Stimulated activated CD4-positive, alpha-beta T cell treated with anti-CD3 and anti-CD28 coated beads, Interleukin-1b, Interleukin-23, amount 100 ng/mL, for 48 hours (primary cell): Measurements from ENCODE around the gene DIP2B.

Source experiments
- DNase-seq: peaks from one replicate; pipeline ENCODE4 v3.0.0-alpha.2; 2020

Gene DIP2B

DNA sequence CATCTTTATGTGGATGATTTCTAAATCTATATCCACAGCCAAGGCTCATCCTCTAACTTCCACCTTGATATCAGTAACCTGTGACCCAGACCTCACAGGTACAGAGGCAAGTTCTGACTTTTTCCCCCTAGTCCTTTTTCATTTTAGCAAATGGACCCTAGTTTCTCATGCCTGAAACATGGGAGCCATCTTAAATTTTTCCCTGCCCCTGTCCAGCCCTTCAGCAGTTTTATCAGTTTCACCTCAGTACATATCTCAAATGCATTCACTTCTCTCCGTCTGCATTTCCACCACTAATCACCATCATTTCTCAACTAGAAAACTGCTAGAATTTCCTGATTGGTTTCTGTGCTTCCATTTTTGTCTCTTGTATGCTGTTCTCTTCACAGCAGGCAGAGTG is 79.3 kb downstream of the DIP2B start:
- no peak for DNase-seq

DNA sequence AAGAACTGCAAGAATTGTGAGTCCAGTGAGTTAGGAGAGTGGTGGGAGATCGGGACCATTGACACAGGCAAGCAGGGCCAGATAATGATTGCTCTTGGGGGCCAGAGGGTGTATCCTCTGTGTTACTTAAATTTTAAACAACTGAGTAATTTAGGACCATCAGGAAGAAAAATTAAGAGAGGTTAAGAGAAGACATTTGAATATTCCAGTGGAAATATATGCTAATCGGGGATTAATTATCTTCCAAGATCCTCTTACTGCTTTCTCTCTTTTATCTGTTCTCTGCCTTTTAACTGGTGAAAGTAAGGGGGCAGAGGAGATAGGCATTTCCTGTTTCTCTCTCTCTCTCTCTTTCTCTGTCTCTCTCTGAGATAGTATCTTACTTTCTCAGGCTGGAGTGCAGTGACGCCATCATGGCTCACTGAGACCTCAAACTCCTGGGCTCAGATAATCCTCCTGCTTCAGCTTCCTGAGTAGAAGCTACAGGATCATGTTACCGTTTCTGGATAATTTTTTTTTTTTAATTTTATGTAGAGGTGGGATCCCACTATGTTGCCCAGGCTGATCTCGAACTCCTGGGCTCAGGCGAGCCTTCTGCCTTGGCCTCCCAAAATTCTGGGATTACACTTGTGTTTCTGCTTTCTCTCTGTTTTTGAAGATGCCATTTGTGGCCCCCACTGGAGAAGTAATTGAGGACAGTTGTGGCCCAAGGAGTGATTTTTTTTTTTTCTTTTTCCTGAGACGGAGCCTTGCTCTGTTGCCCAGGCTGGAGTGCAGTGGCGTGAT is 85.1 kb downstream of the DIP2B start:
- DNase-seq: peak; percentile 39

DNA sequence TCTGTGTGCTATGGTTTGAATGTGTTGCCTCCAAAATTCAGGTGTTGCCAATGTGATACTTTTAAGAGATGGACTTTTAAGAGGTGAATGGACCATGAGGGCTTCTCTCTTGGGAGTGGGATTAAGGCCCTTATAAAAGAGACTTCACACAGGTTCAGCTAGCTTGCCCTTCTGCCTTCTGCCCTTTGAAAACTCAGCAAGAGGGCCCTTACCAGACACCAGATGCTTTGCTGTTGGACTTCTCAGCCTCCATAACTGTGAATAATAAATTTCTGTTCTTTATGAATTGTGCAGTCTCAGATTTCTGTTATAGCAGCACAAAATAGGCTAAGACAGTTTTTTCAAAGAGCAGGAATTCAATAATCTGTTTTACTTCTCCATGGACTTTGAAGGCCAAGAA is 86.1 kb downstream of the DIP2B start:
- DNase-seq: no peak

DNA sequence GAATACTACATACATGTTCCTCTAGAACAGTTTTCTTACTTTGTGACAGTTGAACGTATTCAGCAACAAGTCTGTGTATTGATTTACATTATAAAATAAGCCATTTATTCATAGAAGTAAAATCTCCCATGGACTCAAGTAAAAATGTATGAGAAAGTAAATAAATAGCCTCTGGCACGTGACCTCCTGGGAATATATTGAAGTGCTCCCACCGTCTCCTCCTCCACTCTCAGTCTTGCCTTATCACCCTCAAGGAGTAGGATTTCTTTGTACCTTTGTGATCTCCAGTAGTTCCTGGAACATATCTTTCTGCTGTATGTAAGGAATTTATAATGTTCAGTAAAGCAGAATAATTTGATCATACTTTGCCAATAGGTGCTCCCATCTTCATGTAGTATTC is 90.9 kb downstream of the DIP2B start:
- no peak for DNase-seq

DNA sequence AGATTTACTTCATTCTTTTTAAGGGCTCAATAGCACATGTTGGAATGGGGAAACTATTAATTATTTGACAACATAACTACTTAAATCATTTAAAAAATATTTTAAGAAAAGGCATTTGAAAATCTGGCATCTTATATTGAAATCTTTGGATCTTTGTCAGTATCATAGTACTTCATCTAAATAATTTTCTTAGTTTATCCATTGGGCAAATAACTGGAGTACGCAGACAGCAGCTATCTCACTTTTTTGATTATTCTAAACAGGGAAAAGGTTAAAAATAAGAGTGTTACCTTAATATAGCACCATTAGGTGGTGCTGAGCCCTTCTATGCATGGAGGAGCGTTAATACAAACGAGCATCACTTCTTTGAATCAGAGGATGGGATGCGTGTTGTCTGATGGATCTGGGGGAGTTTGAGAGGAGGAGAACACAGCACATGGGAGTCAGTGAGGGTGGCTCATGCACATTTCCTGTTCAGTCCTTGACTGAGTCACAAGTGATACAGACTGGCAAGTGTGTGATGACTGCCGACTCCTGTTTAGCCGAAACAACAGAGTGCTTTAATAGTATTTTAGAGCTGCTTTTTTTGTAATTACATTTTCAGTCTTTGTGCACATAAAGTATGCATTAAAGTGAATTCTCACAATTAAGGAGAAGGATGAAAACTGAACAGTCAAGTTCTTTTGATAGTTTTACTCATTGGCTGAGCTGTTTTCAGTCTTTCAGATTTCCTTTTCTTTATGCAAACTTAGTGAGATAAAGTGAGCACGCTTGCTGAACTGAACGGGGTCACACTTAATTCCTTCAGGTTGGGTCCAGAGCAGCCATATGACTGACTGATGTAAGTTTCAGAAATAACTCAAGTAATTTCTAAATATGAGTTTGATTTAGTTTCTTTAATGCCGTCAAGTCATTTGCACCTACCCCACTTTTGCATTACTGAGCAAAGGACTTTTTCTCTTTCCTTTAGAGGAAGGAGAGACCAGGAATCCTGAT is 92.7 kb downstream of the DIP2B start:
- peak; percentile 77 for DNase-seq

DNA sequence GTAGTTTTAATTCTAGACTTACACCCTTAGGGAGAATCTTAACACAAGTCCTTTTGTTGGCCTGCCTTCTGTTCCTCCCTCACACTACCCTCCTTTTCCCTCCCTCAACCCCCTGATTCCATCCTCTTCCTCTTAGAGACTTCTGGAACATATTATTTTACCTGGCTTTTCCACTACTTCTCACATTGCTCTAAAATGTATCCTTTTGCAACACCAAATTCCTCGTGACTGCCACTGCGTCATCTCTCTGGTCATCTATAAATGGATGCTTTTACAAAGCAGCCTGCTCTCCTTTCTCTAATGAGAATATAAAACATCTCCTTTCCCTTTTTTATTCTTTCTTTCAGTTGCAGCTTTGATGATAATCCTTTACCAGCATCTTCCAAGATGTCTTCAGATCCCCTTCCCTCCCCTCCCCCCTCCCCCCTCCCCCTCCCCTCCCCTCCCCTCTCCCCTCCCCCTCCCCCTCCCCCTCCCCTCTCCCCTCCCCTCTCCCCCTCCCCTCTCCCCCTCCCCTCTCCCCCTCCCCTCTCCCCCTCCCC is 93.6 kb downstream of the DIP2B start:
- no peak for DNase-seq

DNA sequence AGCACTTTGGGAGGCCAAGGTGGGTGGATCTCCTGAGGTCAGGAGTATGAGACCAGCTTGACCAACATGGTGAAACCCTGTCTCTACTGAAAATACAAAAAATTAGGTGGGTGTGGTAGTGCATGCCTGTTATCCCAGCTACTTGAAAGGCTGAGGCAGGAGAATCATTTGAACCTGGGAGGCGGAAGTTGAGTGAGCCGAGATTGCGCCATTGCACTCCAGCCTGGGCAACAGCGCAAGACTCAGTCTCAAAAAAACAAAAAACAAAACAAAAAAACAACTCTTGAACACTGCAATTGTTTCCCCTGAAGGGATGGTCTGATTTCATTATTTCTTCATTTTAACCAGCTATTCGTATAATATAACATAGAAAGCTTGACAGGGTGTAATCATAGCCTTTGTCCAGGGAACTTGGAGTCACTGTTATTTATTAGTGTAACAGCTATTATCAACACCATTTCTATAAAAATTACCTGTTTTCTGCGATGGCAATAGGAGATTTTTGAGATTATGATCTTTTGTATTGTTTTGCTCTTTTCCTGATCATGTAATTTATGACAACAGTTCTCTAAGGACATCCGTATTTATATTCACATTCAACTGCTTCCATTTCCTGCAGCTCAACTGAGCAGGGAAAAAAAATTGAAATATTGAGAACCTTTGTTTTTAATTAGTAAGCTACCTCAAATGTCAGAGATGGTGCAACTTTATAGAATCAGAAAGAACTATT is 94.7 kb downstream of the DIP2B start:
- DNase-seq: no peak

DNA sequence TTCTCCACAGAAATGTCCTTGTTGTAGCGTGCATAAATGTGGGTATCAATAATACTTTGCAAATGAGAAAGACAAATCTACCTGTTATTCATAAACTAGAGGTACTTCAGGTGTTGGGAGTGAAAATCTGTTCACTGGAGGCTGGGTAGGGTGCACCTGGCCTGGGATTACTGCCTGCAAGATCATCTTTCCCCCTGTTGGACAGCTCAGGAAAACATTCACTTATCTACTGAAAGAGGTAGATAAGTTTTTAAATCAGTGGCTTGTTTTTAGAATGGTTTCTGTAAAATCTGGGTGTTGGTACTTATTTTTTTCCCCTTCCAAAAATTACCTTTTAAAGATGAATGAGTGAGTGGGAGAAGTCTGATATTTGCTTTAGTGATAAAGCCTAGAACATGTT is 95.6 kb downstream of the DIP2B start:
- DNase-seq: no peak

DNA sequence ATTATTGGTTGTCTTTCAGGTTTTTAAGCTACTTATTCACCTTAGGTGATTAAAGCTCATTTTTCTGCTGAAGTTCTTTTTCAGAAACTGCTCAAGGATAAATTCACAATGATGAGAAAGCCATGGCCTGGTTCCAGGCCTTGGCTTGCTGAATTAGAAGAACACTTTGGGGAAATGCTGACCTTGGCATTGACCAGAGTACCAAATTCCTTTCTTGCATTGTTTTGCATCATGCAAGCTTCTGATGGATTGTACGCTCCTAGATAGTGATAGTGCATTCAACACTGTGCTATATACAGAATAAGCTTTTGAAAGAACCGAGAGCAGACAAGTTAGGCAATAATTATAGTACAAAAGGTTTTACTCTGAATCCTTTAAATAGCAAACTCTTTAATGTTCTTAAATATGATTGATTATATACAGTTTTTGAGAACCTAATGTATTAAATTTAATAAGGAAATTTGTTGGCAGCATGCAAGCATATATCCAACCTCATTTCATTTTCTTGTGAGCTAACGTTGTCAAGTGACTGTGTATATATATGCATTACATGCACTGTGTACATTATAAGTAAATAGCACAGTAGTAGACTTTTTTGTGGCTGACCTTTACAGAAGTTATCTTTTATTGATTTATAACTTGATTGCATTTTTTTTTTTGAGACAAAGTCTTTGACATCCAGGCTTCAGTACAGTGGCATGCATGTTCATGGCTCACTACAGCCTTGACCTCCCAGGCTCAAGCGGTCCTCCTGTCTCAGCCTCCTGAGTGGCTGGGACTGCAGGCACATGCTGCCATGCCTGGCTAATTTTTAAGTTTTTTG is 99.2 kb downstream of the DIP2B start:
- DNase-seq: no peak

DNA sequence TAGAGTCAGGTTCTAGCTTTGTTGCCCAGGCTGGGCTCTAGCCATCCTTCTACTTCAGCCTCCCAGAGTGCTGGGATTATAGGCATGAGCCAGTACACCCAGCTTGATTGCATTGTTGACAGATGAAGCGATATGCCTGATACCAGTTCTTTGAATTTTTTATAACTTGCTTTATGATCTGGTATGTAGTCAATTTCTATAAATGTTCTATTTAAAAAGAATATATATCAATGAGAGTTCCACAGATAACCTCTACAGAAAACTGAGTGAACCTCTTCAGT is 99.8 kb downstream of the DIP2B start:
- DNase-seq: no peak

DNA sequence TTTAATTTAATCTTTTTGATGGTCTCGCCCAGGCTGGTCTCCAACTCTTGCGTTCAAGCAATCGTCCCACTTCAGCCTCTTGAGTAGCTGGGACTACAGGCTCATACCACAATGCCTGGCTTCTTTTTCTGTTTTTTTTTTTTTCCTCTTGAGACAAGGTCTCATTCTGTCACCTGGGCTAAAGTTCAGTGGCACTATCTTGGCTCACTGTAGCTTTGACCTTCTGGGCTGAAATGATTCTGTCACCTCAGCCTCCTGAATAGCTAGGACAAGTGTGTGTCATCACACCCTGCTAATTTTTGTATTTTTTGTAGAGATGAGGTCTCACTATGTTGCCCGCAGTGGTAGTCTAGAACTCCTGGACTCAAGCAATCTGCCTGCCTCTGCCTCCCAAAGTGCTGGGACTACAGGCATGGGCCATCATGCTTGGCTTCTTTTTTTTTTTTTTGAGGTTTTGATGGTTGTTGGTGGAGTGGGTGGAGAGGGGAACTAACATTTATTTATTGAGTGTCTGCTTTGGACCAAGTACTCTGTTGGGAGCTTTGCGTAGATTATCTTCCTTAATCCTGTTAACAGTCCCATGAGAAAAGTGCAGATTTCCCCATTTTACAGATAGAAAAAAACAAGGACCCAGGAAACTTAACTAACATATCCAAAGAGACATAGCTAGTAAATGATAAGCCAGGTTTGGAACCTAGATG is 102.0 kb downstream of the DIP2B start:
- no peak for DNase-seq

DNA sequence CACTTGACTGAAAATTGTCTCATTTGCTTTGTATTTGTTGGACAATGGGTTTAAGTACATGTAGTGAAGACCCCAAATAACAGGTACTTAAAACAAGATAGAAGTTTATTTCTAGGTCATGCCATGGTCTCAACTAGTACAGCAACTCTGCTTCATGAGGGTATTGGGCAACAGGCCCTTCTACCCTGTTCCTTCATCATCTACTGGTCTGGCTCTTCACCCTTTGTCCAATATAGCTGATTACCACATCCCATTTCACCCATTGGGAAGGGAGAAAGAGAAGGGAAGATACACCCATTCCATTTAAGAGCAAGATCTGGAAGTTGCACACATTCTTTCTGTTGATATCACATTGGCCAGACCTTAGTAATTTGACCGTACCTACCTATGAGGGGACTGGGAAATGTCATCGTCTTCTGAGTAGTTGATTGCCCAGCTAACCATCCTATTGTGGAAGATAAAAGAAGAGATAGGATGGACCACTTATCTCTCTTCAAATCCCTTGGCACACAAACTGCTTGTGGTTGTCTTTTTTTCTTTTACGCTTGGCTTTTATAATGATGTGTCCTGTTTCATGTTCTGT is 104.6 kb downstream of the DIP2B start:
- no peak for DNase-seq

DNA sequence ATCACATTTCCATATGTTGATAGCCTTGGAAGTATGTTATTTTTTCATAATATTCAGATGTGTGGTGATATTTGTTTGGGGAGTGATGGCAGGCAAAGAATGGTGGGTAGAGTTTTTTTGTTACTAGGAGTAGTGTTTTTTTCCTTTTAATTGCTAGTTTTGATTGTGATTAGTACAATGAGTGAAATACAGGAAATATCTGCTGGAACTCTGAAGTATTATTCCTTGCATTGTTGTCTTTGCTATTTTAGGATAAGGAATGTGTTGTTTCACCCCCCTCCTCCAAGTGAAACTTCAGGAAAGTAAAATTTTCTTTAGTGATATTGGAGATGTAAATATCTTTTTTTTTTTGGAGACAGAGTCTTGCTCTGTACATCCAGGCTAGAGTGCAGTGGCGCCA is 105.4 kb downstream of the DIP2B start:
- no peak for DNase-seq

DNA sequence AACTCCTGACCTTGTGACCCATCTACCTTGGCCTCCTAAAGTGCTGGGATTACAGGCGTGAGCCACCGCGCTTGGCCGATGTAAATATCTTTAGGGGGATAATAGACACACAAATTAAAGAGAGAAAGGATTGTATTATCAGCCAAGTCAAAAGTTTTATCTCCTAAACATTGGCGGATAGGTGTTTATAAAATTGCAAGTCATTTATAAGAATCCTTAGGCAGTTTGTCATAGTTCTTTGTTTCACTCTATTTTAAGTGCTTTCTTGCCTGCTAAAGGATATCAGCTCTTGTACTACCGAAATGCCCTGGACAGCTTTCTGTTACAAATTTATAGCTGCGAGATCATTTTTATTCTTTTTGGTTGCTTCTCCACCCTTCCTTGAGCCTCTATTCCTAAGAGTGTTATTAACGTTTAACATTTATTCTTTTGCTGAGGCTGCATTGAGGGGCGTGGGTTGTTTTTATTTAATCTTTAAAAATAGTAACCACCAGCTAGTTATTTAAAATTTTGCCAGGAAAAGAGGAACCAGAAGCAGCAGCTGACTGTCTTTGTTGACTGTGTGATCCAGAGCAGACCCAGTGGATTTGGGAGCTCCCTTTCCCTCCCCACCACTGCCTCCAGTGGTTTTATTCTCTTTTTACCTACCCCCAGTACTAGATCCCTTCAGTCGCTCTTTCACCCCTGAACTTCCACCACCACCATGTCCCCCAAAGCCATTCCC is 106.4 kb downstream of the DIP2B start:
- DNase-seq: no peak

DNA sequence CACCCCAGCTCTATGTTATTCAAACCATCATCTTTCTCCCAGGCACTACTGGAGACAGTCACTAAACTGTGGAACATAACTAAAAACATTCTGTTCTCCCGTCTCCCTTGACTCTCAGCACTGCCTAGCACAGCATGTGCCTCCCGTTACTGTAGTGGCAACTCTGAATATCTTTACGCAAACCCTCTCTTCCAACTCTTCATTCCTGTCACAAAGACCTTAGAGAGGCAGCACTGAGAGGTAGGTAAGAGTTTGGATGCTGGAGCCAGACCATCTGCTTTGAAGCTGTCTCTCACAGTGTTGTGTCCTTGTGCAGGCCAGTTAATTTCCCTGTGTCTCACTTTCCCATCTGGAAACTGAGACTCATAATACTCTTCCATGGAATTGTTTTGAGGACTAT is 108.1 kb downstream of the DIP2B start:
- no peak for DNase-seq

DNA sequence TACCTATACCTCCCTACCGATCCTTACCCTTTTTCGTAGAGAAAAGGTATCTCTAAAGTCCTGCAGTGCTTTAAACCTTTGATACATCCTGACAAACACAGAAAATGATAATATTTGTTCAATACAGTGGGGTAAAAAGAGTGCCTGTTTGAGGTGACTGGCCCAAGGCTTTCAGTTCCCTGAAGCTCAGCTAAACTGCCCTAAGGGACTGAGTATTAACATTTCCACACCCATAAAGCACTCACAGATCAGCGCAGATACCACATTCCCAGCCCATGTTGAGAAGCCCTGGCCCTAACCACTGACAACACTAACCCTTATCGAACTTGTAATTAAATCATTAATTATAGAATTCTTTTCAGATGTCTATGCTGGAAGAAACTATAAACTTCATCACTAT is 108.7 kb downstream of the DIP2B start:
- DNase-seq: no peak

DNA sequence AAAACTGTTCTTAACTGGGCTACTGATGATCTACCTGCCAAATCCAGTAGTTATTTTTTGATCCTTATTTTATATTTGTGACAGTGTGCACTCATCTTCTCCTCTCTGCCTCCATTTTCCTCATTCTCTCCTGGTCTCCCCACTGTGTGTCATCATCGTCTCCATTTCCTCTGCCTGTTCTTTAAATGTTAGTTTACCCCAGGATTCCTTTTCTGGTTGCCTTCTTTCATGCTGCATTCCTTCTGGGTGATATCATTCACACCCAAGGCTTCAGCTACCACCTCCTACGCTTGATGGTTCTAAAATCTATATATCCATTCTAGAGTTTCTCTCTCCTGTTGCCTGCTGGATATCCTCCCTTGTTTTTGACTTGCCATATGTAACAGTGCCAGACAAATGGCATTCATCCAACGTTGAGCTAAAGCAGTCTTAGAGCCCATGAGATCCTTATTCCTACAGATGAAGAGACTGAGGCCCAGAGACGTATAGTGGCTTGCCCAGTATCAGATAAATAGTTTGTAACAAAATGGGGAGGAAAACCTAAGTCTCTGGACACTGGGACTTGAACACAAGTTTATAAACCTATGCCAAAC is 109.5 kb downstream of the DIP2B start:
- DNase-seq: no peak

DNA sequence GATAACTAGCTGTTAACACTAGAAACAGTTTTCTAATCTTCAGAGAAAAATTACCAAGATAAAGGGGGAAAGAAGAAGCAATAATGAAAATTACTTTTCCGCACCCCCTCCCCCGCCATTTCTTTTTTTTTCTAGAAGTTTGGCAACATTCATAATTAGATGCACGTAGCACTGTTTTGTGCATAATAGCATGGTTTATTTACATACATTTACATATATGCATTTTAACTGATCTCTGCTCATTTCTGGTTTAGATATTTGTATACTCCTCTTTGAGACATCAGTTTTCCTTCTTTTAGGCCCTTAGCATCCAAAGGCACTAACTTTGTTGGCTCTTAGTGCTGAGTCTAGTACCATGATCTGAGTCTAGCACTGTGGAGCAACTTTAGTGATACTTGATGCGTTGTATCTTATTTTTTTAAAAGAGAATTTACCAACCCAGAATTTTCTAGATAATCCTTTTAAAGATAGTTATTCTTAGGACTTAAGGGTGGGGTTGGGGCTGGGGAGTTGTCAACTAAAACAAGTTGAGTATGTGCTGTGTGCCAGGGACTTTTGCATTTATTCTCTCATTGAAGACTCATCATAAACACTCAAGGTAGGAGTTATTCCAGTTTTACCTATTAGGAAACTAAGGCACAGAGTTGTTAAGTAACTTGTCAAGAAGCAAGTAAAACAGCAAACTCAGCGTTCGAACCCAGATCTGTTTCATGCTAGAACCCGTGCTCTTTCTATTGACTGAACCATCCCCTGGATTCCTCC is 110.5 kb downstream of the DIP2B start:
- no peak for DNase-seq

DNA sequence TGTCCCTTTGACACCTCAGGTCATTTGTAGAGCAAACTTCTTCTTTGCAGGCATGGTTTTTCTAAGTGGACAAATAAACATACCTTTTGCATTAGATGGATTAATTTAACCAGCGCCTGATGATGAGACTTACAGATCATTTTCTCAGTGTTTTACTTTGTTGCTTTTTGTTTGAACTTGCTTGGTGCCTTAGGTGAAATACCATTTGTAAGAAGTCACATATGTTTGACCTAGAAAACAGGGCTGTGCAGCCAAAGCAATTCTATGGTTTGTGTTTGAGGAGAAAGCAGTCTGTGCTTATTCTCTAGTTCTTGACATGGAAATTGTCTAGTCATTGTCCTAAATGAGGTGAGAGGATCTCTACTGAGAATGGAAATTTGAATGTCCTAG is 111.1 kb downstream of the DIP2B start:
- no peak for DNase-seq

DNA sequence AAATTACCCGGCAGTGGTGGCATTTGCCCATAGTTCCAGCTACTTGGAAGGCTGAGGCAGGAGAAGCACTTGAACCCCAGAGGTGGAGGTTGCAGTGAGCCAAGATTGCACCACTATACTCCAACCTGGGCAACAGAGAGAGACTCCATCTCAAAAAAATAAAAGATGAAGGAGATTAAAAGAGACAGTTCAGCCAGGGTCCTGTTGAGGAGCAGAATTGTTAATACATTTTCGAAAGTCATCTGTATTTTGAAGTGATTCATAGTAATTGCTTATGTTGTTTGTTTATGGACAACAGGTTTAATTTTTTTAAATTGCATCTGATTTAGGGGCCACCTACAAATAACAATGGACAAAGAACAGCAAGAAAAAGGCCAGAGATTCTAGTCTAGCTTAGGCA is 112.9 kb downstream of the DIP2B start:
- DNase-seq: no peak
